Heart right ventricle (tissue), 16 donors: ENCODE results near the gene TIMM17A. TPM values are rescaled to one million over a fixed set of nuclear protein-coding genes. Genes with fewer than 3 reads are reported as not detected.
A peak's percentile ranks its signal among the peaks of the same experiment; 100 is the strongest.

Source experiments
- ATAC-seq, 8 donors: fragments of 200-7000 bp; cut with Tn5 transposase; one replicate each; pipeline ENCODE4 v1.9.1; 2020; ENCODE audit warnings: mild to moderate bottlenecking in 8 of 8, moderate library complexity in 8 of 8, moderate number of reproducible peaks in 1 of 8
- DNase-seq, 2 donors: peaks; one replicate each; pipeline ENCODE4 v3.0.0-alpha.2; 2020
- H3K27ac ChIP-seq, 10 donors: fragments of 200-600 bp; sonication (generic) in 2 of 10; one replicate each; pipeline versions ENCODE4 v1.5.0 to v1.8.0; 2020 to 2022; ENCODE audit warnings: mild to moderate bottlenecking in 3 of 10
- H3K27me3 ChIP-seq, 7 donors: fragments of 200-600 bp; one replicate each; pipeline ENCODE4 v1.8.0; 2021 to 2022; ENCODE audit warnings: mild to moderate bottlenecking in 2 of 7
- H3K36me3 ChIP-seq, 9 donors: fragments of 200-600 bp; sonication (generic) in 1 of 9; one replicate each; pipeline versions ENCODE4 v1.5.0 to v1.8.0; 2020 to 2022; ENCODE audit warnings: mild to moderate bottlenecking in 2 of 9
- H3K4me1 ChIP-seq, 9 donors: fragments of 200-600 bp; sonication (generic) in 1 of 9; one replicate each; pipeline versions ENCODE4 v1.5.0 to v1.8.0; 2020 to 2022; ENCODE audit warnings: mild to moderate bottlenecking in 4 of 9
- H3K4me3 ChIP-seq, 10 donors: fragments of 200-600 bp; sonication (generic) in 2 of 10; one replicate each; pipeline versions ENCODE4 v1.5.0 to v1.8.0; 2020 to 2022; ENCODE audit warnings: mild to moderate bottlenecking in 7 of 10, moderate library complexity in 2 of 10
- H3K9me3 ChIP-seq, 11 donors: fragments of 200-600 bp in 10 of 11; sonication (generic) in 2 of 11; one replicate each; pipeline versions ENCODE4 v1.5.0 to v1.8.0; 2013 to 2022; ENCODE audit warnings: mild to moderate bottlenecking in 2 of 11, control low read depth in 1 of 11, moderate library complexity in 1 of 11
- CTCF ChIP-seq, 9 donors: fragments of 200-600 bp; sonication (generic) in 2 of 9; IDR thresholded peaks; one replicate each; pipeline versions ENCODE4 v1.5.0 to v1.8.0; 2021 to 2022; ENCODE audit warnings: antibody characterized with exemption in 9 of 9, mild to moderate bottlenecking in 5 of 9, moderate library complexity in 1 of 9
- WGBS, 2 donors: extraction: QIAGEN DNeasy Blood & Tissue Kit; methylation state at CpG; one replicate each; pipeline ENCODE4 v1.1.7; 2013; ENCODE audit warnings: inconsistent platforms in 1 of 2; 5-methylcytosine and 5-hydroxymethylcytosine counted together
- intact Hi-C, 10 donors: fragments of 100-400 bp; cut with DNase I; formaldehyde crosslinking; loops; one replicate each; pipeline versions ENCODE4 v1.11.1 to v1.14.2; 2022
- polyA plus RNA-seq, 2 donors: library from polyadenylated mRNA; stranded (reverse); fragments of 200-250 nt; gene quantifications; one replicate each; pipeline ENCODE4 v1.2.3, GENCODE V29; 2013
- total RNA-seq, 10 donors: library from RNA; stranded (reverse); fragmentation: NEBNext Ultra II Directional in 3 of 10; extraction: Animal tissue kit (Norgen Biotek cat#: 25700) in 3 of 10; gene quantifications; one replicate each; pipeline versions ENCODE4 v1.2.1 to v1.2.4, GENCODE V29; 2021 to 2023
- donor health status: Arrhythmogenic right ventricular cardiomyopathy.
- donor health status: ischemic (EF 13 %, LVEDD 7.1; RV severe dilation, severe dysfunction).
- donor health status: healthy with polysubstance abuse.
- donor health status: DM: no; HTN: yes; CAD: no.
- donor health status: DM: no; HTN: no; CAD: no.
- donor health status: ischemic (EF 25% LVEDD 6.9; RV normal size, moderate dysfunction).
- donor health status: ischemic (EF 25% LVEDD 5.7; RV mildly dilated, moderate dysfunction).
- donor health status: healthy.
- donor health status: DM: yes; HTN: yes; CAD: no.
- donor health status: Ischemic cardiomyopathy.
- donor health status: ischemic (EF 35%, LVEDD 5.7; RV mildly dilated, moderate dysfunction).
- donor health status: nonischemic (EF 11% LVEDD 7.7; RV severe dilation, severe dysfunction).
- donor health status: DM: yes; HTN: yes; CAD: no.
- donor health status: PGD.
- donor health status: ischemic (EF 29% LVEDD 5.4; RV normal size, mild dysfunction).
- donor health status: nonischemic (EF 23%, LVEDD 6.1; RV moderate dilation, normal function).

The TIMM17A gene
- total and polyA plus RNA-seq, 12 donors, result 49.7 to 113 (median 88.9) TPM

- DNase-seq (no peak), ATAC-seq (no peak)
- Histone ChIP-seq H3K4me1 (peaks cover 0 to 18% (median 5%) of the 10 kb centered on the region in 9 donors), H3K36me3 (peaks cover 0 to 60% (median 23%) of the 10 kb centered on the region in 9 donors), H3K27me3 (no peaks in the 10 kb centered on the region), H3K27ac (no peak overlapping the region), H3K4me3 (no peak overlapping the region), H3K9me3 (no peaks in the 10 kb centered on the region)
- no peak for TF ChIP-seq CTCF (IDR thresholded peaks at IDR 0.05)
- intact Hi-C loops, result loop anchor here in 7 of 10 donors (2.0 to 5.0 kb wide), 4 partner anchors 109 to 129 kb away; no protein-coding TSS in a partner anchor
- 63 to 79% methylated on average over 10 to 11 of the region's 11 CpGs for WGBS, 2 donors
Observed at GRCh38 chr1:202007805-202008489, 52.6 kb downstream of the TIMM17A start.

- intact Hi-C loops, result loop anchor here (1.0 to 5.0 kb wide), 7 partner anchors 108 to 128 kb away; no protein-coding TSS in a partner anchor
- H3K9me3 ChIP-seq, result no peaks in the 10 kb centered on the region
- DNase-seq (peak; percentile 26 to 80), ATAC-seq (peak; percentile 46 to 83 (median 74))
- H3K27me3 ChIP-seq, result no peaks in the 10 kb centered on the region
- H3K4me3 ChIP-seq, result no peak overlapping the region
- H3K4me1 ChIP-seq, result peaks cover 0 to 18% (median 5%) of the 10 kb centered on the region in 9 donors
- peaks cover 0 to 44% (median 9%) of the 10 kb centered on the region in 9 donors for H3K36me3 ChIP-seq
- peak; percentile 70 to 91 (median 86) for TF ChIP-seq CTCF (IDR thresholded peaks at IDR 0.05)
- H3K27ac ChIP-seq, result peak overlapping the region in 4 of 10 donors; percentile 18 to 72 (median 36)
- 21 to 22% methylated on average over 11 of the region's 11 CpGs for WGBS, 2 donors
Observed at GRCh38 chr1:202009326-202010179, 54.2 kb downstream of the TIMM17A start.

- H3K27ac ChIP-seq, result peak within 1 kb of the TSS in 4 of 10 donors; percentile 18 to 72 (median 36)
- no peaks in the 10 kb centered on the region for H3K27me3 ChIP-seq
- TF ChIP-seq CTCF (IDR thresholded peaks at IDR 0.05), result no peak
- DNase-seq (no peak), ATAC-seq (peak in 7 of 8 donors; percentile 37 to 79 (median 50))
- 74 to 75% methylated on average over 24 of the region's 24 CpGs for WGBS, 2 donors
- intact Hi-C loops, result loop anchor here in 2 of 10 donors (2.0 kb wide), 1 partner anchor 108 kb away; no protein-coding TSS in a partner anchor
- H3K4me3 ChIP-seq, result peak within 1 kb of the TSS in 2 of 10 donors; percentile 26 to 29
- no peaks in the 10 kb centered on the region for H3K9me3 ChIP-seq
- H3K4me1 ChIP-seq, result peaks cover 0 to 18% (median 5%) of the 10 kb centered on the region in 9 donors
- H3K36me3 ChIP-seq, result peaks cover 0 to 36% (median 2%) of the 10 kb centered on the region in 9 donors
Observed at GRCh38 chr1:202010180-202011015, 55.1 kb downstream of the TIMM17A start, which contains the start of gene ELF3. Gene ELF3 (plus strand): TSS chr1:202010587. CDS start chr1:202011137, 550 bp downstream.
